Activated naive CD8-positive, alpha-beta T cell treated with anti-CD3 and anti-CD28 coated beads for 36 hours (primary cell): ENCODE results near the gene FMO5. TPM values are rescaled to one million over a fixed set of nuclear protein-coding genes. Genes with fewer than 3 reads are reported as not detected.
"Not testable (repeated sequence)": the region's sequence is repeated elsewhere in the genome, so short reads cannot be mapped to it uniquely, and the experiment has no call there.

Experiments used
- DNase-seq: peaks from one replicate; pipeline ENCODE4 v3.0.0; 2021
- H3K27ac Mint-ChIP-seq: one replicate; pipeline ENCODE4 v1.8.0; 2022; ENCODE audit warnings: mild to moderate bottlenecking, moderate library complexity, mixed read lengths
- H3K27me3 Mint-ChIP-seq: one replicate; pipeline ENCODE4 v1.8.0; 2022; ENCODE audit warnings: mild to moderate bottlenecking, mixed read lengths
- H3K36me3 Mint-ChIP-seq: one replicate; pipeline ENCODE4 v1.8.0; 2021; ENCODE audit warnings: mild to moderate bottlenecking, mixed read lengths
- H3K4me1 Mint-ChIP-seq: one replicate; pipeline ENCODE4 v1.8.0; 2021; ENCODE audit warnings: mixed read lengths
- H3K4me3 Mint-ChIP-seq: one replicate; pipeline ENCODE4 v1.8.0; 2022; ENCODE audit warnings: mild to moderate bottlenecking, moderate library complexity, mixed read lengths
- H3K9me3 Mint-ChIP-seq: one replicate; pipeline ENCODE4 v1.8.0; 2022; ENCODE audit warnings: mixed read lengths
- total RNA-seq, 2 experiments: library from RNA; stranded (reverse); gene quantifications; one replicate each; pipeline ENCODE4 v1.2.3, GENCODE V29; 2021

FMO5 gene
- total RNA-seq, 2 experiments from 2014 or later = 0.22 to 0.31 TPM

- Mint-ChIP-seq H3K27me3 (no peaks in the 10 kb centered on the region), H3K27ac (no peak overlapping the region), H3K9me3 (no peaks in the 10 kb centered on the region), H3K4me1 (peaks cover 5% of the 10 kb centered on the region), H3K36me3 (peaks cover 4% of the 10 kb centered on the region), H3K4me3 (no peak overlapping the region)
- no peak for DNase-seq
These were observed 23.4 kb downstream of the FMO5 start for GRCh38 chr1:147201786-147202185.

GRCh38 chr1:147201276-147201675 is 23.9 kb downstream of the FMO5 start:
- no peaks in the 10 kb centered on the region for H3K27me3 Mint-ChIP-seq
- no peaks in the 10 kb centered on the region for H3K9me3 Mint-ChIP-seq
- peaks cover 5% of the 10 kb centered on the region for H3K4me1 Mint-ChIP-seq
- no peak overlapping the region for H3K4me3 Mint-ChIP-seq
- no peak for DNase-seq
- H3K27ac Mint-ChIP-seq = no peak overlapping the region
- H3K36me3 Mint-ChIP-seq = peaks cover 3% of the 10 kb centered on the region

GRCh38 chr1:147197324-147197723 is 27.8 kb downstream of the FMO5 start:
- H3K27ac Mint-ChIP-seq, H3K36me3 Mint-ChIP-seq, H3K4me1 Mint-ChIP-seq, H3K27me3 Mint-ChIP-seq, H3K4me3 Mint-ChIP-seq, H3K9me3 Mint-ChIP-seq, DNase-seq: not testable (repeated sequence)

GRCh38 chr1:147189514-147189913 is 35.6 kb downstream of the FMO5 start:
- DNase-seq = no peak
- no peaks in the 10 kb centered on the region for H3K27me3 Mint-ChIP-seq
- H3K4me1 Mint-ChIP-seq = no peaks in the 10 kb centered on the region
- no peak overlapping the region for H3K27ac Mint-ChIP-seq
- no peak overlapping the region for H3K4me3 Mint-ChIP-seq
- no peaks in the 10 kb centered on the region for H3K36me3 Mint-ChIP-seq
- H3K9me3 Mint-ChIP-seq = no peaks in the 10 kb centered on the region

GRCh38 chr1:147185432-147185831 is 39.7 kb downstream of the FMO5 start:
- no peaks in the 10 kb centered on the region for H3K9me3 Mint-ChIP-seq
- H3K27me3 Mint-ChIP-seq = no peaks in the 10 kb centered on the region
- H3K4me3 Mint-ChIP-seq = no peak overlapping the region
- H3K27ac Mint-ChIP-seq = no peak overlapping the region
- no peaks in the 10 kb centered on the region for H3K4me1 Mint-ChIP-seq
- H3K36me3 Mint-ChIP-seq = no peaks in the 10 kb centered on the region
- DNase-seq = no peak

- H3K4me1 Mint-ChIP-seq = peaks cover 10% of the 10 kb centered on the region
- H3K9me3 Mint-ChIP-seq = peaks cover 25% of the 10 kb centered on the region
- no peak overlapping the region for H3K27ac Mint-ChIP-seq
- DNase-seq = no peak
- H3K36me3 Mint-ChIP-seq = peaks cover 32% of the 10 kb centered on the region
- H3K4me3 Mint-ChIP-seq = no peak overlapping the region
- peaks cover 19% of the 10 kb centered on the region for H3K27me3 Mint-ChIP-seq
These were observed 47.3 kb downstream of the FMO5 start for GRCh38 chr1:147177611-147178380.

- DNase-seq = peak; percentile 96
- H3K27ac Mint-ChIP-seq = peak within 1 kb of the TSS; percentile 96
- peaks cover 31% of the 10 kb centered on the region for H3K36me3 Mint-ChIP-seq
- H3K9me3 Mint-ChIP-seq = peaks cover 13% of the 10 kb centered on the region
- H3K27me3 Mint-ChIP-seq = peaks cover 2% of the 10 kb centered on the region
- H3K4me1 Mint-ChIP-seq = peaks cover 31% of the 10 kb centered on the region
- peak within 1 kb of the TSS; percentile 99 for H3K4me3 Mint-ChIP-seq
These were observed 52.7 kb downstream of the FMO5 start, which contains the start of gene PRKAB2 for GRCh38 chr1:147172168-147173016. Gene PRKAB2 (minus strand): TSS chr1:147172470. CDS start chr1:147172144, 326 bp downstream.

- H3K4me3 Mint-ChIP-seq = peak overlapping the region; percentile 99
- H3K27me3 Mint-ChIP-seq = no peaks in the 10 kb centered on the region
- H3K4me1 Mint-ChIP-seq = peaks cover 34% of the 10 kb centered on the region
- peaks cover 35% of the 10 kb centered on the region for H3K36me3 Mint-ChIP-seq
- DNase-seq = no peak
- H3K9me3 Mint-ChIP-seq = peaks cover 11% of the 10 kb centered on the region
- H3K27ac Mint-ChIP-seq = peak overlapping the region; percentile 78
These were observed 53.6 kb downstream of the FMO5 start for GRCh38 chr1:147171399-147172167.

GRCh38 chr1:147169840-147170674 is 55.1 kb downstream of the FMO5 start:
- H3K4me3 Mint-ChIP-seq = peak overlapping the region; percentile 99
- H3K27me3 Mint-ChIP-seq = no peaks in the 10 kb centered on the region
- no peak for DNase-seq
- peaks cover 35% of the 10 kb centered on the region for H3K36me3 Mint-ChIP-seq
- peaks cover 11% of the 10 kb centered on the region for H3K9me3 Mint-ChIP-seq
- peaks cover 36% of the 10 kb centered on the region for H3K4me1 Mint-ChIP-seq
- H3K27ac Mint-ChIP-seq = no peak overlapping the region

- H3K4me3 Mint-ChIP-seq = no peak overlapping the region
- peaks cover 27% of the 10 kb centered on the region for H3K36me3 Mint-ChIP-seq
- H3K27ac Mint-ChIP-seq = no peak overlapping the region
- H3K9me3 Mint-ChIP-seq = peaks cover 10% of the 10 kb centered on the region
- no peak for DNase-seq
- peaks cover 35% of the 10 kb centered on the region for H3K4me1 Mint-ChIP-seq
- H3K27me3 Mint-ChIP-seq = no peaks in the 10 kb centered on the region
These were observed 56.0 kb downstream of the FMO5 start for GRCh38 chr1:147169171-147169570.

- DNase-seq = no peak
- Mint-ChIP-seq H3K4me1 (peaks cover 32% of the 10 kb centered on the region), H3K4me3 (no peak overlapping the region), H3K36me3 (peaks cover 26% of the 10 kb centered on the region), H3K9me3 (peaks cover 7% of the 10 kb centered on the region), H3K27ac (no peak overlapping the region), H3K27me3 (no peaks in the 10 kb centered on the region)
These were observed 56.5 kb downstream of the FMO5 start for GRCh38 chr1:147168626-147169058.

GRCh38 chr1:147167365-147167764 is 57.8 kb downstream of the FMO5 start:
- Mint-ChIP-seq H3K9me3 (no peaks in the 10 kb centered on the region), H3K4me3 (no peak overlapping the region), H3K27me3 (no peaks in the 10 kb centered on the region), H3K27ac (no peak overlapping the region), H3K4me1 (peaks cover 26% of the 10 kb centered on the region), H3K36me3 (peaks cover 18% of the 10 kb centered on the region)
- no peak for DNase-seq

GRCh38 chr1:147163019-147163418 is 62.1 kb downstream of the FMO5 start:
- Mint-ChIP-seq H3K27ac (no peak overlapping the region), H3K9me3 (no peaks in the 10 kb centered on the region), H3K4me3 (no peak overlapping the region), H3K4me1 (peaks cover 6% of the 10 kb centered on the region), H3K36me3 (peaks cover 25% of the 10 kb centered on the region), H3K27me3 (no peaks in the 10 kb centered on the region)
- DNase-seq = no peak

- Mint-ChIP-seq H3K4me1 (peaks cover 2% of the 10 kb centered on the region), H3K36me3 (peaks cover 30% of the 10 kb centered on the region)
These were observed 63.0 kb downstream of the FMO5 start for GRCh38 chr1:147162093-147162492.

More at GRCh38 chr1:147162093-147162492, 63.0 kb downstream of the FMO5 start:
- no peak for DNase-seq
- Mint-ChIP-seq H3K27me3 (no peaks in the 10 kb centered on the region), H3K9me3 (no peaks in the 10 kb centered on the region), H3K27ac (no peak overlapping the region), H3K4me3 (no peak overlapping the region)
